Activated CD4-positive, alpha-beta T cell treated with anti-CD3 and anti-CD28 coated beads, Interleukin-10, Interleukin-2, amounts not matched to agents 100 ng/mL and 50 ng/mL, durations not matched to agents 16 hours and 8 hours (primary cell): ENCODE measurements around the gene RNF43.

ENCODE experiments used
- DNase-seq: peaks from one replicate; pipeline ENCODE4 v3.0.0-alpha.2; 2020

Gene RNF43

DNA sequence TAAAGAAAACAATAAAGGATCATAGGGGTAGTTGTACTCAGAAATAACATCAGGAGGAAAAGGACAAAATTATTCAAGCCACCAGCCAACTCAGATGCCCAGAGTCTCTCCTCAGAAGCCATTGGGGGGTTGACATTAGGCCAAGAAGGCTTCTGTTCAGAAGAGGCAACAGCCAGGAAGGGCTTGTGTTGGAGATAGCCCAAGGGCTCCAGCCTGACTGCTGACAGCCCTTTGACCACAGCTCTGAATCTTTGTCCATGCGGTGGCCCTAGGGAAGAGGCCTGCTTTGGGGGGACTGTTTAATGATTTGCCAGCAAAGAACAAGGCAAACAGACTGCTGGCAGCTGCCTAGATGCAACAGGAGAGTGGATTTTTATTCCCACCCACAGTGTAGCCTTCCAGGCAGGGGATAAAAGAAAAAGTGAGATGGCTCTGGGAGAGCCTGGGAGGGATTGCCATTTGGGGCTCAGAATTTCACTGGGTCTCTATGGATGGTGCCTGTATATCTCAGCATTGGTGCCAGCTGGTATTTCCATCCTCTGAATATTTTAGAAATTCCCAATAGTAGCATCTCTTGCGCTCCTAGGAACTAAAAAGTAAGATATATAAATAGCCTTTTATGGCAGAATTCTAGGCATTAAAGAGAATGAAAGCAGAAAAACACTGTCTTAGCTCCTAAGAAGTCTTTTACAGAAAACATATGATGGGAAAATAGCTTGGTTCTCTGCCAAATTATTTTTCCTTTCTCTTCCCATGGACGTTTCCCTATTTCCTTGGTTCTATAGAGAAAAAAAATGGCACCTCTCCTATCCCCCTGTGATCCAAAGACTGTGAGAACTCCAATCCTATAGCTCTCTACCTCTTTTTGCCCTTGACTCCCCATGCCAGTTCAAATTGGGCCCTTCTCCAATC, 36.0 kb downstream of the RNF43 start:
- no peak for DNase-seq

DNA sequence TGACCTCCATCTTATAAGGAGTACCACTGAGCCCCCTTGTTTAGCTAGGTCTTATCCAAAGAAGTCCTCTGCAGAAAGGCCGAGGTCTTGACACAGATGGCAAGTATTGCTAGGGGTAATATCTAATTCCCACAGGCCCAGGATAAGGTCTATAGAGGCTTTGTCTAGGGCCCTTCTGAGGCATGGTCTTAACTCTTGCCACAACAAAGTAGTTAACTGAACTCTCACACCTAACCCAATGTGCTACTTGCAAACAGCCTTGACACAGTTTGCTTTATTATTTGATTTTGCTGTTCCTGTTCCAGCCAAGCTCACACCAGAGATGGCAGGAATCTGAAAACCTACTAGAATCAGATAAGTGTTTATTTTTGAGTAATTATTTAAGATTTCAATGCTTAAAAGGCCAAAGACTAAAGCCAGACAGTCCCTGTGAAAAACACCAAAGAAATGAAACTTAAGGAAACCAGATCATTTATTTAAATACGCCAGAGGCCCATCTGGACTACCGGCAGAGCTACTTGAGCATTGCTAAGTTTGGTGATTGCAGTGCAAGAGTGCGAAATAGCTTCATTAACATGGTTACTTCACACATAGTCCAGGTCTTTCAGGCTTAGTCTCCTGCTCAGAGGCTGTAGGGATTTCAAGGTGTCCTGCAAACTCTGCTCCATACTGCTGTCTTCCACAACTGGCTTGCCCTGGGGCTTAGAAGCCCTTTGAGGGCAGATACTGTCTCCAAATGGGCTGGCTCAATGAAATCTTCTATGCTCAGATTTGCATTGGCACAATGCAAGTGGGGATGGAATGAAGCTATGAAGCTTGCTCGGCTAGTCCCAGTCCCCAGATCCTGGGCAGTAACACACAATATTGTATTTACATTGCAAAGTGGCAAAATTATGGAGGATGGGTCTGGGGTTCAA, 36.9 kb downstream of the RNF43 start:
- no peak for DNase-seq

DNA sequence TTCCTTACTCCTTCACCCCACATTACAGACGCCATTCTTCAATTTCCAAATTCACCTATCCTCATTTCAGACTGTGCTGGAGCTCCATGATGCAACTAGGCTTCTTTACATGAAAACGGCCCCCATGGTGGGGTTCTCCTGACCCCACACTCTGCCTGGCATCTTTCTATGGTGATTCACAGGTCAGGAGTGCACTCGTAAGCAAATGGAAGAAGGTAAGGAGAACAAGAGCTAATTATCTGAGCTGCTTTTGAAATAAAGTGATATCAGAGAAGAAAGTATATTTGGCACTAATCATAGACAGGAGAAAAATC, 37.9 kb downstream of the RNF43 start:
- no peak for DNase-seq

DNA sequence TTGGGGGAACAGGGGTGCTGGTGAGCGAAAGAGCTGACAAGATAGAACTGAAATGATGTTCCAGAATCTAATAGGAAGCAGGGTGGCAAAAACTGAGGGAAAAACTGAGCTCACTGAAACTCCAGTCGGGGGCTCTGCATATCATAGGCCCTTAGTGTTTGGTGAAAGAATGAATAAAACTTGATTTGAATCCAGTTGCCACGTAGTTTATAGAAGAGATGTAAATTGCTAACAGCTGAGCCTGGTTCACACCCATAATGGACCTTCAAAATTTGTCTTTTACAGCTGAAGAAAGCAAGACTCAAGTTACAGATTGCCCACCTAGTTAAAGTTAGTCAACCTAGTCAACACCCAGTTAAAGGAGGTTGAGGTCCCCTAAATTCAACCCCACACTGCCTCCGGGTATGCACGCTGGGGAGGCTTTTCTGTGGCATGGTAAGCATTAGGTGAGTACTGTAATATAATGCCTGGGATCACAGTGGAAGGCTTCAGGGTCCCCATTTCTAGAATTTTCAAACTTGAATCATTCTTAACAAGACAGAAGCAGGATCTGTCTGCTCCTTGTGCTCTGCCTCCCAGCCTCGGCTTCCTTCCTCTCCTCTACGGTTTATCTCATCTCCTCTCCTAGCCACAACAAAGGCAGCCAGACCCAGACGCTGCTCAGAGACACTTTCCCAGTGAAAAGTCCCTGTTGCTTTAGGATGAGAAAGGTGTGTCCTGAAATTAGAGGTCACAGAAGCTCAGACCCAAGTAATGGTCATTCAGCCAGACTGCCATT, 38.4 kb downstream of the RNF43 start:
- DNase-seq = no peak

DNA sequence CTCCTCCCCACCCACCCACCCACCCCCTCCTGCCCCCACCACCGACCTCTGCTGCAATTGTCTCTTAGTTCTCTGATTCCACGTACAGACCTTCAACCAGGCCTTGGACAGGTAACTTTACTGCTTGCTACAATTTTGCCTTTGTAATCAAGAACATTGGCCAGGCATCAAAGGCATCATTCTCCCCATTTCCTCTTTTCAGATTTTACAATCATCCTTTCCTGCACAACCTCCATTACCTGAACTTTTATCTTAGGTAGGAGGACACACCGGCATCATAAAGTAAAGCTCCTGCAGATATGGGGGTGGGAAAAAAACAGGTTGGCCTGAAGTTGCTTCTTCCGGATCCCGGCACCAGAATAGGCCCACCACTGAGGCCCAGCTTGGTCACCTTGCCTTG, 39.7 kb downstream of the RNF43 start:
- no peak for DNase-seq

DNA sequence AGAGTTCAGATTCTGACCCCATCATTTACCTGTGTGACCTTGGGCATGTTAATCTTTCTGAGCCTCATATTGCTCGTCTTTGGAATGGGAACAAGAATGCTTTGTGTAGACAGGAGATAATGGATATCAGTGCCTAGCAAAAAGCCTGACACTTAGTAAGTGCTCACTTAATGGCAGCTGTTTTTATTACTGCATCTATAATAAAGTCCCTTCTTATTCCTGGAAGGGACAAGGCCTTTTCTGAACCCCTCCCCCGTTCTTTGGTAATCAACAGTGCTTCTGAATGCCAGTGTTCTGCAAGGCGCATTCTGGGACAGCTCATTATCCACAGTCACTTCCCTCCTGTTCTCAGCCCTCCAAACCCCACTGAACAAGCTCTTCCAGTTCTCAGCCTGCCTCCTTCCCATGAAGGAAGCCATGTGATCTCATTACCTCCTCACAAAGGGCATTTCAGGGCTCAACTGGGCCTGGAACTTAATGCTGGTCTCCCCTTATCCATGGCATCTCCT, 40.2 kb downstream of the RNF43 start:
- DNase-seq = no peak

DNA sequence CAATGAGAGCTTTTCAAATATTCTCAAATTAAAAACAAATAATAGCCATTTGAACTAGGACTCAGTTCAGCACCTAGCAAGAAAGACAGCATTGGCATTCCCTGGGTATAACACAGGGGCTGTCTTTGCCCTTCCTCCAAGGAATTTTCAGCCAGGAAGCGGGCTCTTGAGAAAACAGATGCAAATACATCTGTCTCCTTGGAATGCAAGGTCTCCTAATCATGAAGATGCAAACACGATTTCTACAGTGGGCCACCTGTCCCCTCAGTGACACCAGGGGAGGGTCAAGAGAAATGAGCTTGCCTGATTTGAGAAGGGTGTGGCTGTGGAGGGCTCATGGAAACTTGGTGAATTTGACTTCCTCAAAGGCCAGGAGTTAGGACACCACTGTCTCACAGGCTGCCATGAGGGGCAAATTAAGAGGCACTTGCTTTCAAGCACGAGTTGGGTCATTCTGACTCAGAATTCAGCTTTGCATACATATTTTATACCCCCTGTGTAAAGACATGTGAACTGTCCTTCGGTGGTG, 40.8 kb downstream of the RNF43 start:
- DNase-seq = no peak

DNA sequence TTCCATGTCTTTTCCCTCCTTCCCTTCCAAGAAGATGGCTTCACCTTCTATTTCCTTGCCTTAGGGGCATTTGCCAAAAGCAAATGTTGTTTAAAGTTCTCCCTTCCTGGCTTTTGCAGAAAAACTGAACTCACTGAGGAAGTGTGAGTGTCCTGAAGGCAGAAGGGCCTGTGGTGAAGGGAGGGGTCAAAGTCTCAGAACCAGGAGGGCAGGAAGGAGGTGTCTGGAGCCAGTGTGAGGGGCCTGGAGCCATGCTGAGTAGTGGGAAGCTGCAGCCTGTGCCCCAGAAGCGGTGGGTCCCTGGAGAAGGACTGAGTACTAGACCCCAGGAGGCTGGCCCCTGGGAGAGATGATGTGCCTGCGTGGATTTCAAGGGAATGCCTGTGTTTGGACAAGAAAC, 41.5 kb downstream of the RNF43 start:
- DNase-seq = no peak

DNA sequence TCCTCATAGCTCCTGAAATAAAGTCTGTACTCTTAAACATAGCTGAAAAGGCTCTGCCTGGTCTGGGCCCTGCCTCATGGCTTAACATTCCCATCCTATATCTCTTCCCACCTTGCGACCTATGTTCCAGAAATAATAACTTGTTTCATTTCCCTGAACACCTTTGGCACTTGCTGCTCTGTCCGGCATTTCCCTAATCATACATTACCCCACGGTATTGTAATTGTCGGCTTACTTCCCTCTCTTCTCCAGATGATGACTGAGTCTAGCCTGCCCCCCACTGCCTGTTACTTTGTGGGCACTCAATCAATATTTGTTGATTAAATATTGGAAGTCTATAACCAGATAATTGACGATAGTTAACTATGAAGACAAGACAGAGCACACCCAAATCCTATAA, 42.1 kb downstream of the RNF43 start:
- DNase-seq = no peak

DNA sequence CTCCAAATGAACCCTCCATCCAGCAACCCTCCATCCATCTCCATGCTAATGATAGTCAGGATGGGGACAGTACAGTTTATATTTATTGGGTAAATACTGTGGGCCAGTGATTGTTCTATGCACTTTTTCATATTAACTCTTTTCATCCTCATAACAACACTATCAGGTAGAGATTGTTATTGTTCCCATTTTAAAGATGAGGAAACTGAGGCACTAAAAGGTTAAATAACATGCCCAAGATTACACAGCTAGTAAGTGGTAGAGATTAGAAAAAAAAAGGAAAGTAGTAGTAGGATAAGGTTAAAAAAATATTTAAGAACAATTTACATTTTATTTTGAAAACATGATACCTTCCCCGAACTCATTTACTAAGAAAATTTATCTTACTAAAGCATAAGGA, 43.4 kb downstream of the RNF43 start:
- DNase-seq = no peak

DNA sequence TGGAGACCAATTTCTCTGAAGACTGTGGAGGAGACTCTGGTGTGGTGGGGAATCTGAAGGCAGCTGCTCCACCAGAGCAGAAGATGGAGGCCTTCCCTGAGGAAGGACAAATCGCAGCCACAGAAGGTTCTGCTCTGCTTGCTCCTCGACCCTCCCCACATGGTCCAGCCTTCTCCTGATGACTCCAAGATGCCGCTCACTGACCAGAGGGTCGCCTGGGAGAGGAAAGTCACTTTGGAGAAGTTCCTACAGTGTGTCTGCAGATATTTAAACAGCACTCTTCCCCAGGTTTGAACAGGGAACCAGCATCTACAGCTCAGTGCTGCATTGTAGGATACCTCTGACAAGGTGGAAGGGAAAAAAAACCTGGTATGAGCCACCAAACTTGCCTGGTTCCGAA, 44.3 kb downstream of the RNF43 start:
- DNase-seq = no peak

DNA sequence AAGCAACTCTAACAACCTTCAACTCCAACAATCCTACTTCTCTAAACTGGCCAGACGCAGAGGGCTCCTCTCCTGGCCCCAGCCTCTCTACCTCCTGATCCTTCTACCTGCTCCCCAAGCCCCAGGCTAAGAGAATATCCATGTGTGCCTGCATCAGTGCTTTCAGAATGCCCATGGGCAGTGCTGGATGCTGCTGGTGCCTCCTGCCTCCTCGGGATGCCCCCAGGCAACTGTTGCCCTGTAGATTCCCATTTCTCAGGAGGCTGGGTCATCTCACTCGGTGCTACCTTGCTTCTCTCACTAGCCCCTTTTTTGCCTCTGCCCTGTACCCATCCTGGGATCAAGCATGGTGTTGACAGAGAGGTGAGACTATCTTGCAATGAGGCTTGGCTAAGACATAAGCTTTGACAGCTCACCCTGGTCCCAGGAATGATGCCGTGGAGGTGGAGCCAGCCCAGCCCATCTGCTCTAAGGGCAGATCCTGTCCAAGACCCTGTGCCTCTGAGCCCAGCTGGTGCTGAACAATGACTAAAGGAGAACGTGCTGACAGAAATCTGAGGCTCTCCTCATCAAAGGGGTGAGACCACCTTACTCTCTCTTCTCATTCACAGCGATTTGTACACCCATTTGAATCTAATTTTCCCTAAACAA, 45.9 kb downstream of the RNF43 start:
- no peak for DNase-seq

DNA sequence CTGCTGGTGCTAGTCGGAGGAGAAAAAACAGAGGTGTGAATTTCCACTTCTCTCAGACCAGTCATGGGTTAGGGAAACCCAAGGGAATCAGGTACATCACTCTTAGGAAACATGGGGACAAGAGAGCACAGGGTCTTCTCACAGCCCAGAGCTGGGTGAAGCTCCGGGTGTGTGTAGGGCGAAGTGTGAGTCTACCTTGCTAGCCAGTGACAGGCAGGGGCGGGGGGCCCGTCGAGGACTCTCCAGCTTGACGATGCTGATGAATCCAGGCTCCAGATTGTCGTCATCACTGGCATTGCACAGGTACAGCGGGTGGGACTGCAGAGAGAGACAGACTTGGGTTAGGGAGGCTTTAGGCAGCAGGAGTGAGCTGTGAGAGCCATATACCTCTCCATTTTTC, 46.6 kb downstream of the RNF43 start:
- no peak for DNase-seq

DNA sequence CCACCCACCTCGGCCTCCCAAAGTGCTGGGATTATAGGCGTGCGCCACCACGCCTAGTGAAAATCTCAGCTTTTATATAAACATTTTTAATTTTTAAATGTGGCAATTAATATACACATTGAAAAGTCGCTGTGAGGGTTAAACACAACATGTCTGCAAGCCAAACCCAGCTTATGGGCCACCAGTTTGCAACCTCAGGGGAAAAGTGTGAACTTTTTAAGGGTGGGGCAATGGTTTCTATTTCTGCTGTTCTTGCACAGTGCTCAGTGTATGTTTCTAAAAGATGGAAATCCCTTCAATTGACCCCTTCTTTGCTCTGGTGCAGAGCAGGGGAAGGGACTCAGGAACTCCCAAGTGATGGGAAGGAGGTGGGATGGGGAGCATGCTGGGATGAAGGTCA, 47.0 kb downstream of the RNF43 start:
- no peak for DNase-seq

DNA sequence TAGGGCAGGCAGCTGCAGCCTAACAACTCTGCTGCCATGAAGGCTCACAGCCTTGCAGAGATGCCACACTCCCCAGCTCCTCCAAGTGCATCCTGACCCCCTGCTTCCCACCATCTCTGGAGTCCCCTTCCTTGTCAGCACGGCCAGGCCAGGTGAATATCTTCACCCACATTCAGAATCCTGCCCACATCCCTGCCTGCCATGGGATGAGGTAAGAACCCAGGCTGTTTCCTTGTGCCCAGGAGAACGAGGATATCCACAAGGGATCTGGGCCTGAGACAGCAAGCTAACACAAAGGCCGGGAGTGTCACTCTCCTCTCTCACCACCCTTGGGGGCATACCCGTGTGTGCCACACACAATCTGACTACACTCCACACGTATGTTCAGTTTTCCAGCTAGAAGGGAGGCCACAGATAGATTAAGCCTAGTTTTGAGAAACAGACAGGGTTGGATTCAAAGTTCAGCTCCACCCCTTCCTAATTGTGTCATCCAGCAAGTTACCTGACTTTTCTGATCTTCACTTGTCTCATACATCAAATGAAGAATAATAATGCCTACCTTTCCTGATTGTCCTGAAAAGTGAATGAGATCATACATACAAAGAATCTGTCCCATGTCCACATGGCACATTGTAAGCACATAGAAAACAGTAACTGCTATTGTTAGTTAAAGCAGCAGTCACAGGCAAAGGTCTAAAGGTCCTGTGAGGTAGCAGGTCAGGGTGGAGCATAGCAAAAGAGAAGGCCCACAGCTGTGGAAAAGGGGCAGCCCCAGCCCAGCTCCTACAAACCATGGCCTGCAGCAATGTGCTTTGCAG, 47.9 kb downstream of the RNF43 start:
- DNase-seq = no peak

DNA sequence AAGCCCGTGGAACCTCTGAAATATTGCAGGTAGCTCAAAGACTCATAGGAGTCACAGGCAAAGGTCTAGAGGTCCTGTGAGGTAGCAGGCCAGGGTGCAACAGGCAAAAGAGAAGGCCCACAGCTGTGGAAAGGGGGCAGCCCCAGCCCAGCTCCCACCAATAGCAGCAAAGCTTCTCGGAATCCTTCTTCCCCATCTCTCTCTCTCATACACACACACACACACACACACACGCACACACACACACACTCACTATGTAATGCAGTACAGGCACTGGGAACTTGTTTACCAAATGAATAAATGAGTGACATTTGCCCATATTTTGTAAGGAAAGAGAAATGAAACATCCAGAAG, 48.5 kb downstream of the RNF43 start:
- no peak for DNase-seq
